ENCODE results near the gene RTP4.

DNA sequence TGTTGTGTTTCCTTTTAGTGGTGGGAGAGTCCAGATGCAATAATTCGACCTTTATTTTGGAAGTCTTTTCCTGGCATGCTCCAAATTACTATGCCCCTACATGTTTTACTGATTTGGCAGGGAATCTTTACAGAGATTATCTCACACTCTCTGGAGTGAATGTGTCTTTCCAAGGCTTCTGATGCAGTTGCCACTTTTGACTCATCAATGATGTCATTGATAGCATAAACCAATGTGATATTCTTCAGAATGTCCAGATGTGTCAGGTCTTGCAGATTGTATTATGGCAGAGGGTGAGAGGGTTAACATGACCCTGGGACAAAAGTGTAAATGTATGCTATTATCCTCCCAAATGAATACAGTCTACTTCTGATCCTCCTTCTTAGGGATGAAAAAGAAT, 9.7 kb downstream of the RTP4 start:
- TF ChIP-seq, protein P1, sequence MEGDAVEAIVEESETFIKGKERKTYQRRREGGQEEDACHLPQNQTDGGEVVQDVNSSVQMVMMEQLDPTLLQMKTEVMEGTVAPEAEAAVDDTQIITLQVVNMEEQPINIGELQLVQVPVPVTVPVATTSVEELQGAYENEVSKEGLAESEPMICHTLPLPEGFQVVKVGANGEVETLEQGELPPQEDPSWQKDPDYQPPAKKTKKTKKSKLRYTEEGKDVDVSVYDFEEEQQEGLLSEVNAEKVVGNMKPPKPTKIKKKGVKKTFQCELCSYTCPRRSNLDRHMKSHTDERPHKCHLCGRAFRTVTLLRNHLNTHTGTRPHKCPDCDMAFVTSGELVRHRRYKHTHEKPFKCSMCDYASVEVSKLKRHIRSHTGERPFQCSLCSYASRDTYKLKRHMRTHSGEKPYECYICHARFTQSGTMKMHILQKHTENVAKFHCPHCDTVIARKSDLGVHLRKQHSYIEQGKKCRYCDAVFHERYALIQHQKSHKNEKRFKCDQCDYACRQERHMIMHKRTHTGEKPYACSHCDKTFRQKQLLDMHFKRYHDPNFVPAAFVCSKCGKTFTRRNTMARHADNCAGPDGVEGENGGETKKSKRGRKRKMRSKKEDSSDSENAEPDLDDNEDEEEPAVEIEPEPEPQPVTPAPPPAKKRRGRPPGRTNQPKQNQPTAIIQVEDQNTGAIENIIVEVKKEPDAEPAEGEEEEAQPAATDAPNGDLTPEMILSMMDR (IDR thresholded peaks at IDR 0.05): no peak
- TF ChIP-seq POLR2A (IDR thresholded peaks at IDR 0.05): no peak
